ENCODE results near the gene CTSF.

CTSF gene

GRCh38 chr11:66539870-66540213 is 28.6 kb downstream of the CTSF start:
- Histone ChIP-seq H4K20me1 (ENCODE audit: low read depth, low read length) (no peaks in the 10 kb centered on the region), H3K4me2 (ENCODE audit: low read depth, low read length, poor library complexity, severe bottlenecking) (no peak overlapping the region), H3K27ac (ENCODE audit: low read depth, low read length) (no peak overlapping the region), H3K36me3 (ENCODE audit: low read length) (no peaks in the 10 kb centered on the region), H3K27me3 (ENCODE audit: low read length) (no peaks in the 10 kb centered on the region), H3K4me3 (ENCODE audit: insufficient read depth, low read length, poor library complexity, severe bottlenecking) (no peak overlapping the region), H2AFZ (ENCODE audit: low read depth, low read length, severe bottlenecking) (no peak overlapping the region), H3K9me3 (ENCODE audit: insufficient read depth, low read length) (no peaks in the 10 kb centered on the region), H3K79me2 (ENCODE audit: insufficient read depth, low read length) (no peaks in the 10 kb centered on the region), H3K9me2 (replicated peaks; ENCODE audit: insufficient read depth, low read length) (no peaks in the 10 kb centered on the region), H3F3A (ENCODE audit: insufficient read depth) (peaks cover 9% of the 10 kb centered on the region), H3K9ac (ENCODE audit: low read length) (no peak overlapping the region)
- no peak for TF ChIP-seq EZH2phosphoT487 (conservative IDR thresholded peaks at IDR 0.05; ENCODE audit: low read length)
- no peak for TF ChIP-seq CTCF (IDR thresholded peaks at IDR 0.05; ENCODE audit: insufficient read depth, low read length, poor library complexity, severe bottlenecking)

- no peak overlapping the region for H2AFZ ChIP-seq (ENCODE audit: low read depth, low read length, severe bottlenecking)
- TF ChIP-seq CTCF (IDR thresholded peaks at IDR 0.05; ENCODE audit: insufficient read depth, low read length, poor library complexity, severe bottlenecking) (no peak), EZH2phosphoT487 (conservative IDR thresholded peaks at IDR 0.05; ENCODE audit: low read length) (no peak)
- no peaks in the 10 kb centered on the region for H3K9me3 ChIP-seq (ENCODE audit: insufficient read depth, low read length)
- no peaks in the 10 kb centered on the region for H4K20me1 ChIP-seq (ENCODE audit: low read depth, low read length)
- H3K36me3 ChIP-seq (ENCODE audit: low read length), result no peaks in the 10 kb centered on the region
- H3K27ac ChIP-seq (ENCODE audit: low read depth, low read length), result no peak overlapping the region
- no peak overlapping the region for H3K4me3 ChIP-seq (ENCODE audit: insufficient read depth, low read length, poor library complexity, severe bottlenecking)
- H3K27me3 ChIP-seq (ENCODE audit: low read length), result no peaks in the 10 kb centered on the region
- H3F3A ChIP-seq (ENCODE audit: insufficient read depth), result peaks cover 3% of the 10 kb centered on the region; the same call in 1 of the 2 replicates
- H3K9me2 ChIP-seq (replicated peaks; ENCODE audit: insufficient read depth, low read length), result no peaks in the 10 kb centered on the region
- no peak overlapping the region for H3K9ac ChIP-seq (ENCODE audit: low read length)
- H3K79me2 ChIP-seq (ENCODE audit: insufficient read depth, low read length), result no peaks in the 10 kb centered on the region
- H3K4me2 ChIP-seq (ENCODE audit: low read depth, low read length, poor library complexity, severe bottlenecking), result no peak overlapping the region
These were observed 29.1 kb downstream of the CTSF start for GRCh38 chr11:66539170-66539869.

- Histone ChIP-seq H3K36me3 (ENCODE audit: low read length) (no peaks in the 10 kb centered on the region), H3K4me2 (ENCODE audit: low read depth, low read length, poor library complexity, severe bottlenecking) (no peak overlapping the region), H3K9me3 (ENCODE audit: insufficient read depth, low read length) (no peaks in the 10 kb centered on the region), H3K9ac (ENCODE audit: low read length) (no peak overlapping the region), H3K79me2 (ENCODE audit: insufficient read depth, low read length) (no peaks in the 10 kb centered on the region), H3K4me3 (ENCODE audit: insufficient read depth, low read length, poor library complexity, severe bottlenecking) (no peak overlapping the region), H3K27me3 (ENCODE audit: low read length) (no peaks in the 10 kb centered on the region), H3K27ac (ENCODE audit: low read depth, low read length) (no peak overlapping the region), H3K9me2 (replicated peaks; ENCODE audit: insufficient read depth, low read length) (no peaks in the 10 kb centered on the region), H2AFZ (ENCODE audit: low read depth, low read length, severe bottlenecking) (no peak overlapping the region), H3F3A (ENCODE audit: insufficient read depth) (no peaks in the 10 kb centered on the region), H4K20me1 (ENCODE audit: low read depth, low read length) (no peaks in the 10 kb centered on the region)
- TF ChIP-seq CTCF (IDR thresholded peaks at IDR 0.05; ENCODE audit: insufficient read depth, low read length, poor library complexity, severe bottlenecking), result no peak
- TF ChIP-seq EZH2phosphoT487 (conservative IDR thresholded peaks at IDR 0.05; ENCODE audit: low read length), result no peak
These were observed 35.6 kb downstream of the CTSF start for GRCh38 chr11:66532784-66533183.
